ENCODE measurements around the gene PCDH19.

DNA sequence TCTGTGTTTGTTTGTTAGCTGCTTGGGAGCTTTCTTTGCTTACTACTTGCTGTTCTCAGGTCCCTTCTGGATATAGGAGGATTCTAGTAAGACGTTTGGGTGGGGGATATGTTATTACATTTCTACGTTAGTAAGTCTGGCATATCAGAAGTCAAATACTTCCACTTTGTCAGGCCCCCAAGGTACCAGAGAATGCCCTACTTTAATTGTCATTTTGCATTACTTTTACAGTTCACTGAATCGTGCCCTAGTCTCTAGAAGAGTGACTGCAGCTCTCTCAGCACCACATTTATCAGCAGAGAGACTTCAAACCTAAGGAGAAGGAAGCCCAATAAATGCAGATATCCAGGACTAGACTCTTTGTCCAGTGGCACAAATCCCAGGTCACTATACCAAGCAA is 54.4 kb downstream of the PCDH19 start:
- TF ChIP-seq, protein P1, sequence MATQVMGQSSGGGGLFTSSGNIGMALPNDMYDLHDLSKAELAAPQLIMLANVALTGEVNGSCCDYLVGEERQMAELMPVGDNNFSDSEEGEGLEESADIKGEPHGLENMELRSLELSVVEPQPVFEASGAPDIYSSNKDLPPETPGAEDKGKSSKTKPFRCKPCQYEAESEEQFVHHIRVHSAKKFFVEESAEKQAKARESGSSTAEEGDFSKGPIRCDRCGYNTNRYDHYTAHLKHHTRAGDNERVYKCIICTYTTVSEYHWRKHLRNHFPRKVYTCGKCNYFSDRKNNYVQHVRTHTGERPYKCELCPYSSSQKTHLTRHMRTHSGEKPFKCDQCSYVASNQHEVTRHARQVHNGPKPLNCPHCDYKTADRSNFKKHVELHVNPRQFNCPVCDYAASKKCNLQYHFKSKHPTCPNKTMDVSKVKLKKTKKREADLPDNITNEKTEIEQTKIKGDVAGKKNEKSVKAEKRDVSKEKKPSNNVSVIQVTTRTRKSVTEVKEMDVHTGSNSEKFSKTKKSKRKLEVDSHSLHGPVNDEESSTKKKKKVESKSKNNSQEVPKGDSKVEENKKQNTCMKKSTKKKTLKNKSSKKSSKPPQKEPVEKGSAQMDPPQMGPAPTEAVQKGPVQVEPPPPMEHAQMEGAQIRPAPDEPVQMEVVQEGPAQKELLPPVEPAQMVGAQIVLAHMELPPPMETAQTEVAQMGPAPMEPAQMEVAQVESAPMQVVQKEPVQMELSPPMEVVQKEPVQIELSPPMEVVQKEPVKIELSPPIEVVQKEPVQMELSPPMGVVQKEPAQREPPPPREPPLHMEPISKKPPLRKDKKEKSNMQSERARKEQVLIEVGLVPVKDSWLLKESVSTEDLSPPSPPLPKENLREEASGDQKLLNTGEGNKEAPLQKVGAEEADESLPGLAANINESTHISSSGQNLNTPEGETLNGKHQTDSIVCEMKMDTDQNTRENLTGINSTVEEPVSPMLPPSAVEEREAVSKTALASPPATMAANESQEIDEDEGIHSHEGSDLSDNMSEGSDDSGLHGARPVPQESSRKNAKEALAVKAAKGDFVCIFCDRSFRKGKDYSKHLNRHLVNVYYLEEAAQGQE (IDR thresholded peaks at IDR 0.05; ENCODE audit: unreplicated experiment) = no peak
- TF ChIP-seq, protein P2, sequence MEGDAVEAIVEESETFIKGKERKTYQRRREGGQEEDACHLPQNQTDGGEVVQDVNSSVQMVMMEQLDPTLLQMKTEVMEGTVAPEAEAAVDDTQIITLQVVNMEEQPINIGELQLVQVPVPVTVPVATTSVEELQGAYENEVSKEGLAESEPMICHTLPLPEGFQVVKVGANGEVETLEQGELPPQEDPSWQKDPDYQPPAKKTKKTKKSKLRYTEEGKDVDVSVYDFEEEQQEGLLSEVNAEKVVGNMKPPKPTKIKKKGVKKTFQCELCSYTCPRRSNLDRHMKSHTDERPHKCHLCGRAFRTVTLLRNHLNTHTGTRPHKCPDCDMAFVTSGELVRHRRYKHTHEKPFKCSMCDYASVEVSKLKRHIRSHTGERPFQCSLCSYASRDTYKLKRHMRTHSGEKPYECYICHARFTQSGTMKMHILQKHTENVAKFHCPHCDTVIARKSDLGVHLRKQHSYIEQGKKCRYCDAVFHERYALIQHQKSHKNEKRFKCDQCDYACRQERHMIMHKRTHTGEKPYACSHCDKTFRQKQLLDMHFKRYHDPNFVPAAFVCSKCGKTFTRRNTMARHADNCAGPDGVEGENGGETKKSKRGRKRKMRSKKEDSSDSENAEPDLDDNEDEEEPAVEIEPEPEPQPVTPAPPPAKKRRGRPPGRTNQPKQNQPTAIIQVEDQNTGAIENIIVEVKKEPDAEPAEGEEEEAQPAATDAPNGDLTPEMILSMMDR (conservative IDR thresholded peaks at IDR 0.05; ENCODE audit: low read depth in 2 of 2) = no peak
- no peak for TF ChIP-seq ZNF114 (CRISPR knock-in tag; IDR thresholded peaks at IDR 0.05)
- no peak for TF ChIP-seq POLR2AphosphoS5 (IDR thresholded peaks at IDR 0.05; ENCODE audit: low read depth)
- no peak for TF ChIP-seq EZH2 (IDR thresholded peaks at IDR 0.05; ENCODE audit: low read depth, unreplicated experiment)
- TF ChIP-seq EZH2phosphoT487 (IDR thresholded peaks at IDR 0.05; ENCODE audit: unreplicated experiment) = no peak
- no peak for TF ChIP-seq CREB1 (CRISPR knock-in tag; IDR thresholded peaks at IDR 0.05; ENCODE audit: low read depth)
- TF ChIP-seq JUNB (IDR thresholded peaks at IDR 0.05; ENCODE audit: unreplicated experiment) = no peak
- no peak for TF ChIP-seq ZNF462 (CRISPR knock-in tag; IDR thresholded peaks at IDR 0.05)
- TF ChIP-seq, protein P3, sequence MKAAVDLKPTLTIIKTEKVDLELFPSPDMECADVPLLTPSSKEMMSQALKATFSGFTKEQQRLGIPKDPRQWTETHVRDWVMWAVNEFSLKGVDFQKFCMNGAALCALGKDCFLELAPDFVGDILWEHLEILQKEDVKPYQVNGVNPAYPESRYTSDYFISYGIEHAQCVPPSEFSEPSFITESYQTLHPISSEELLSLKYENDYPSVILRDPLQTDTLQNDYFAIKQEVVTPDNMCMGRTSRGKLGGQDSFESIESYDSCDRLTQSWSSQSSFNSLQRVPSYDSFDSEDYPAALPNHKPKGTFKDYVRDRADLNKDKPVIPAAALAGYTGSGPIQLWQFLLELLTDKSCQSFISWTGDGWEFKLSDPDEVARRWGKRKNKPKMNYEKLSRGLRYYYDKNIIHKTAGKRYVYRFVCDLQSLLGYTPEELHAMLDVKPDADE (IDR thresholded peaks at IDR 0.05) = no peak
- TF ChIP-seq STAT1 (IDR thresholded peaks at IDR 0.05; ENCODE audit: unreplicated experiment) = no peak
